Measurements from ENCODE around the gene CPN2.

CPN2 gene

GRCh38 chr3:194380326-194380725 lies 29.2 kb upstream of the CPN2 start:
- DNase-seq, result no peak

GRCh38 chr3:194379651-194380050 lies 28.5 kb upstream of the CPN2 start:
- DNase-seq, result no peak

GRCh38 chr3:194379231-194379630 lies 28.1 kb upstream of the CPN2 start:
- DNase-seq, result no peak

- DNase-seq, result no peak
Measured at GRCh38 chr3:194377708-194378107, 26.6 kb upstream of the CPN2 start.

- DNase-seq, result no peak
Measured at GRCh38 chr3:194376241-194376560, 25.1 kb upstream of the CPN2 start.

- DNase-seq, result peak in 2 of 4 experiments; percentile 19 to 38
Measured at GRCh38 chr3:194375473-194376240, 24.5 kb upstream of the CPN2 start.

- DNase-seq, result no peak
Measured at GRCh38 chr3:194374935-194375334, 23.8 kb upstream of the CPN2 start.

GRCh38 chr3:194373899-194374298 lies 22.8 kb upstream of the CPN2 start:
- DNase-seq, result no peak

- DNase-seq, result no peak
Measured at GRCh38 chr3:194373028-194373427, 21.9 kb upstream of the CPN2 start.

GRCh38 chr3:194370753-194371152 lies 19.6 kb upstream of the CPN2 start:
- DNase-seq, result no peak

GRCh38 chr3:194369522-194370279 lies 18.6 kb upstream of the CPN2 start, which contains the start of gene LRRC15:
TSS of gene LRRC15 (minus strand) at chr3:194369743. CDS start at chr3:194361043, 8,700 bp downstream.
- no peak for DNase-seq

GRCh38 chr3:194368918-194369317 lies 17.8 kb upstream of the CPN2 start:
- DNase-seq, result no peak

- no peak for DNase-seq
Measured at GRCh38 chr3:194367992-194368841, 17.1 kb upstream of the CPN2 start.

GRCh38 chr3:194365978-194366490 lies 14.9 kb upstream of the CPN2 start:
- DNase-seq, result no peak

GRCh38 chr3:194365526-194365925 lies 14.4 kb upstream of the CPN2 start:
- DNase-seq, result no peak

- DNase-seq, result no peak
Measured at GRCh38 chr3:194364652-194365434, 13.7 kb upstream of the CPN2 start.

GRCh38 chr3:194364314-194364651 lies 13.2 kb upstream of the CPN2 start:
- no peak for DNase-seq

GRCh38 chr3:194360568-194360967 lies 9.4 kb upstream of the CPN2 start:
- no peak for DNase-seq

GRCh38 chr3:194357681-194358080 lies 6.6 kb upstream of the CPN2 start:
- DNase-seq, result no peak

- no peak for DNase-seq
Measured at GRCh38 chr3:194355379-194355778, 4.3 kb upstream of the CPN2 start.

- no peak for DNase-seq
Measured at GRCh38 chr3:194354315-194354714, 3.2 kb upstream of the CPN2 start.

GRCh38 chr3:194352667-194353246 lies 1.6 kb upstream of the CPN2 start:
- DNase-seq, result no peak

Data from suppressor macrophage (primary cell).